Measurements from ENCODE around the gene CDK5RAP1. TPM values are rescaled to one million over a fixed set of nuclear protein-coding genes. Genes with fewer than 3 reads are reported as not detected.

Gene CDK5RAP1
- total and polyA plus RNA-seq, 9 of the 15 experiments (the other 6 are each of a cell fraction or from before 2014, with no cell fraction given) = 41.6 to 127 (median 58.3) TPM

DNA sequence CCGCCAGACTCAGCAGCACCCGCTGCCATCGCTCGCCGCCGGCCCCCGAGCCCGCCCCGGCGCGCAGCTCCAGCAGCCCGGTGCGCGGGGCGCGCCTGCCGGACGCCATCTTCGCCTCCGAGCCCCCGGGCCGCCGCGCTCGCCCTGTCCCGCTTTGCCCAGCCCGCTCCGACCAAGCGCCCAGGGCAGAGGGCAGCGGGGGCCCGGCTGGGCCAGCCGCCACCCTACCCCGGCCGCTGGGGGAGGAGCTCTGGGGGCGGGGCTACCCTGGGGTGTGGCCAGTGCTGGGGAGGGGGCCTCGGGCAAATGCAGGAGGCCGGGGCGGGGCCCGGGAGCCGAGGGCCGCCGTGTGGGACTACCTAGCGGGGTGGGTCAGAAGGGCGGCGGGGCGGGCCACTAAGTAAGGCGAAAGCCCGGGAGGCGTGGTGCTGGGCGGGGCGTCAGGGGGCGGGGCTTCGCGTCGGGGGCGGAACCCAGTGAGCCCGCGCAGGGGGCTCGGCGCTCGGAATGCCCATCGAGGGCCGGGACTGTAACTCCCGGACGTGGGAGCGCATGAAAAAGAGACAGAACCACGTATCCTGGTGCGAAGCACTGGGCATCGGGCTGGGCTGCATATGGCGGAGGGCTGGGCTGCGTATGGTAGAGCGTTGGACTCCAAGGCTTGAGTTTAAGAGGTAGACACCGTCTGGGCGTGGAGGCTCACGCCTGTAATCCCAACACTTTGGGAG is 42.4 kb upstream of the CDK5RAP1 start, which contains the start of gene SNTA1 (continued):
- no peak for TF ChIP-seq ZNF318 (IDR thresholded peaks at IDR 0.05; ENCODE audit: borderline replicate concordance in 1 of 2, low read depth in 1 of 2)
- 0 out of 2 replicates have a peak, but pooled peaks have one; percentile 17 for TF ChIP-seq LCOR (CRISPR knock-in tag; IDR thresholded peaks at IDR 0.05)
- no peak for TF ChIP-seq SMARCC2 (IDR thresholded peaks at IDR 0.05; ENCODE audit: low read depth)
- TF ChIP-seq AFF4 (CRISPR knock-in tag; IDR thresholded peaks at IDR 0.05) = no peak
- TF ChIP-seq ETV5 (CRISPR knock-in tag; IDR thresholded peaks at IDR 0.05; ENCODE audit: low read depth) = no peak
- TF ChIP-seq MTA3 (IDR thresholded peaks at IDR 0.05; ENCODE audit: borderline replicate concordance) = no peak
- no peak for TF ChIP-seq CCAR2 (IDR thresholded peaks at IDR 0.05; ENCODE audit: low read depth, low read length)
- TF ChIP-seq MEF2A (IDR thresholded peaks at IDR 0.05; ENCODE audit: control insufficient read depth, low read depth, low read length) = no peak
- 0 out of 4 replicates have a peak, but pooled peaks of 1 of the 2 experiments have one; percentile 3 for TF ChIP-seq SRF (CRISPR knock-in tag; IDR thresholded peaks at IDR 0.05)
- TF ChIP-seq ZBTB7A (IDR thresholded peaks at IDR 0.05; ENCODE audit: borderline replicate concordance, control insufficient read depth, low read depth, low read length) = peak; percentile 71; the same call in 1 of the 2 replicates
- TF ChIP-seq, protein P1, sequence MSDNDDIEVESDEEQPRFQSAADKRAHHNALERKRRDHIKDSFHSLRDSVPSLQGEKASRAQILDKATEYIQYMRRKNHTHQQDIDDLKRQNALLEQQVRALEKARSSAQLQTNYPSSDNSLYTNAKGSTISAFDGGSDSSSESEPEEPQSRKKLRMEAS (CRISPR knock-in tag; IDR thresholded peaks at IDR 0.05) = no peak
- TF ChIP-seq SIN3B (IDR thresholded peaks at IDR 0.05; ENCODE audit: low read depth) = peak; percentile 74; the same call in 1 of the 2 replicates
